MCF 10A (cell line): ENCODE measurements around the gene PLCB1. TPM values are rescaled to one million over a fixed set of nuclear protein-coding genes. Genes with fewer than 3 reads are reported as not detected.

Experiments used
- BruUV-seq: library from RNA; stranded (reverse); fragments of 400-500 nt; replicated peaks from 2 replicates; lab custom pipeline; 2021; lab: Mats Ljungman, UMichigan
- CTCF ChIA-PET: fragments of 300-600 bp; sonication (Branson Sonifier 250); formaldehyde crosslinking; extraction: SDS; loops from one replicate; lab custom pipeline; 2021; ENCODE audit warnings: antibody characterized with exemption, inconsistent platforms; lab: Yijun Ruan, JAX
- POLR2A ChIA-PET: fragments of 300-600, 350-650 bp; sonication (Branson Sonifier 250); formaldehyde crosslinking; extraction: SDS; loops from one replicate; lab custom pipeline; 2020; ENCODE audit warnings: antibody characterized with exemption, inconsistent platforms; lab: Yijun Ruan, JAX
- DNase-seq: peaks from one replicate; pipeline ENCODE4 v3.0.0-alpha.2; 2018; ENCODE audit not compliant: unreplicated experiment
- H3K27ac Mint-ChIP-seq: one replicate; pipeline ENCODE4 v1.8.0; 2022; ENCODE audit warnings: mild to moderate bottlenecking, low read depth, mixed read lengths; ENCODE audit not compliant: unreplicated experiment
- H3K27me3 Mint-ChIP-seq: one replicate; pipeline ENCODE4 v1.8.0; 2022; ENCODE audit warnings: mixed read lengths; ENCODE audit not compliant: insufficient read depth, unreplicated experiment
- H3K36me3 Mint-ChIP-seq: one replicate; pipeline ENCODE4 v1.8.0; 2022; ENCODE audit warnings: mild to moderate bottlenecking, moderate library complexity, mixed read lengths; ENCODE audit not compliant: insufficient read depth, unreplicated experiment
- H3K4me1 Mint-ChIP-seq: one replicate; pipeline ENCODE4 v1.8.0; 2022; ENCODE audit warnings: mixed read lengths; ENCODE audit not compliant: insufficient read depth, unreplicated experiment
- H3K4me3 Mint-ChIP-seq: one replicate; pipeline ENCODE4 v1.8.0; 2022; ENCODE audit warnings: mild to moderate bottlenecking, moderate library complexity, mixed read lengths; ENCODE audit not compliant: unreplicated experiment
- H3K9me3 Mint-ChIP-seq: one replicate; pipeline ENCODE4 v1.8.0; 2022; ENCODE audit warnings: mixed read lengths; ENCODE audit not compliant: unreplicated experiment
- intact Hi-C: fragments of 100-400 bp; cut with micrococcal nuclease; formaldehyde crosslinking; loops from 2 replicates; pipeline ENCODE4 v1.14.1; 2022
- total RNA-seq: library from RNA; stranded (reverse); gene quantifications from 2 replicates; pipeline ENCODE4 v1.2.3, GENCODE V29; 2022
- TF ChIP-seq, protein P1 (sequence below): fragments of 200-600 bp; IDR thresholded peaks from one replicate; pipeline ENCODE4 v1.8.0; 2022; ENCODE audit warnings: antibody characterized with exemption, mild to moderate bottlenecking; ENCODE audit not compliant: unreplicated experiment

The PLCB1 gene
- total RNA-seq, 1 experiment from 2014 or later: 5.9 TPM

- CTCF ChIA-PET: interaction anchor here (0.6 kb wide), 1 partner anchor 669 kb away, joined by 3 read pairs; no protein-coding TSS in a partner anchor
Observed at GRCh38 chr20:8903655-8904605, 771.9 kb downstream of the PLCB1 start.

GRCh38 chr20:8909596-8909995, 777.5 kb downstream of the PLCB1 start:
- POLR2A ChIA-PET: no interaction called here
- H3K4me3 Mint-ChIP-seq: no peak overlapping the region
- H3K4me1 Mint-ChIP-seq: no peaks in the 10 kb centered on the region
- intact Hi-C loops: no loop called here
- TF ChIP-seq, protein P1, sequence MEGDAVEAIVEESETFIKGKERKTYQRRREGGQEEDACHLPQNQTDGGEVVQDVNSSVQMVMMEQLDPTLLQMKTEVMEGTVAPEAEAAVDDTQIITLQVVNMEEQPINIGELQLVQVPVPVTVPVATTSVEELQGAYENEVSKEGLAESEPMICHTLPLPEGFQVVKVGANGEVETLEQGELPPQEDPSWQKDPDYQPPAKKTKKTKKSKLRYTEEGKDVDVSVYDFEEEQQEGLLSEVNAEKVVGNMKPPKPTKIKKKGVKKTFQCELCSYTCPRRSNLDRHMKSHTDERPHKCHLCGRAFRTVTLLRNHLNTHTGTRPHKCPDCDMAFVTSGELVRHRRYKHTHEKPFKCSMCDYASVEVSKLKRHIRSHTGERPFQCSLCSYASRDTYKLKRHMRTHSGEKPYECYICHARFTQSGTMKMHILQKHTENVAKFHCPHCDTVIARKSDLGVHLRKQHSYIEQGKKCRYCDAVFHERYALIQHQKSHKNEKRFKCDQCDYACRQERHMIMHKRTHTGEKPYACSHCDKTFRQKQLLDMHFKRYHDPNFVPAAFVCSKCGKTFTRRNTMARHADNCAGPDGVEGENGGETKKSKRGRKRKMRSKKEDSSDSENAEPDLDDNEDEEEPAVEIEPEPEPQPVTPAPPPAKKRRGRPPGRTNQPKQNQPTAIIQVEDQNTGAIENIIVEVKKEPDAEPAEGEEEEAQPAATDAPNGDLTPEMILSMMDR: no peak
- no peak for DNase-seq
- H3K27ac Mint-ChIP-seq: no peak overlapping the region
- no TSS peak for BruUV-seq
- CTCF ChIA-PET: interaction anchor here (0.6 to 0.7 kb wide), 2 partner anchors 318 to 363 kb away, joined by 3 read pairs; no protein-coding TSS in a partner anchor
- peaks cover 6% of the 10 kb centered on the region for H3K9me3 Mint-ChIP-seq
- H3K36me3 Mint-ChIP-seq: no peaks in the 10 kb centered on the region
- no peaks in the 10 kb centered on the region for H3K27me3 Mint-ChIP-seq

More at GRCh38 chr20:8903655-8904605, 771.9 kb downstream of the PLCB1 start:
- H3K4me3 Mint-ChIP-seq: no peak overlapping the region
- H3K27ac Mint-ChIP-seq: no peak overlapping the region
- H3K9me3 Mint-ChIP-seq: peaks cover 6% of the 10 kb centered on the region
- no peaks in the 10 kb centered on the region for H3K36me3 Mint-ChIP-seq
- intact Hi-C loops: no loop called here
- TF ChIP-seq, protein P1: no peak
- POLR2A ChIA-PET: no interaction called here
- H3K27me3 Mint-ChIP-seq: no peaks in the 10 kb centered on the region
- peak; percentile 1 for DNase-seq
- BruUV-seq: no TSS peak
- H3K4me1 Mint-ChIP-seq: no peaks in the 10 kb centered on the region

- TF ChIP-seq, protein P1: no peak
- peaks cover 16% of the 10 kb centered on the region for H3K9me3 Mint-ChIP-seq
- POLR2A ChIA-PET: no interaction called here
- H3K27ac Mint-ChIP-seq: no peak overlapping the region
- H3K4me1 Mint-ChIP-seq: no peaks in the 10 kb centered on the region
- H3K36me3 Mint-ChIP-seq: no peaks in the 10 kb centered on the region
- CTCF ChIA-PET: no interaction called here
- intact Hi-C loops: no loop called here
- H3K4me3 Mint-ChIP-seq: no peak overlapping the region
- H3K27me3 Mint-ChIP-seq: no peaks in the 10 kb centered on the region
- no TSS peak for BruUV-seq
- no peak for DNase-seq
Observed at GRCh38 chr20:8912096-8912495, 780.0 kb downstream of the PLCB1 start.

DNA sequence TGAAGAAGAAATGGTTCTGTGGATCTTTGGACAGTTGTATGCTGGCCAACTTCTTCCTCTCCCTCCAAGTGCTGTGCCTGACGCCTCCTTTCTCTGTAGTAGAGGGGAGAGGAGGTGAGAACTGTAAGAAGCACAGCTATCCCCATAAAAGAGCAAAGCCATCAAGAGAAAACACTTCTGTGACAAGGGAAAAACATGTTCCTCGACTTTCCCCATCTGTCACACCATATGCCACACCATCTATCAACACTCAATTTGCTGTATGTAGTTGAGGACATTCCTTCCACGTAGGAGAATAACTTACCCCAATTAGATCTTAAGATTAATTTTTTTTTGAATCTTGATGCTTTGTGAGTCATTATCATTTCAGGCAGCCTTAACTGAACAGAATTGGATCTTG, 780.7 kb downstream of the PLCB1 start:
- BruUV-seq: no TSS peak

More for the DNA sequence above, 780.7 kb downstream of the PLCB1 start:
- no peak for DNase-seq
- TF ChIP-seq, protein P1: no peak
- H3K27me3 Mint-ChIP-seq: no peaks in the 10 kb centered on the region
- POLR2A ChIA-PET: no interaction called here
- intact Hi-C loops: no loop called here
- peaks cover 15% of the 10 kb centered on the region for H3K9me3 Mint-ChIP-seq
- CTCF ChIA-PET: interaction anchor here (0.6 kb wide), 1 partner anchor 447 kb away, joined by 3 read pairs; no protein-coding TSS in a partner anchor
- H3K4me3 Mint-ChIP-seq: no peak overlapping the region
- no peaks in the 10 kb centered on the region for H3K36me3 Mint-ChIP-seq
- no peak overlapping the region for H3K27ac Mint-ChIP-seq
- H3K4me1 Mint-ChIP-seq: no peaks in the 10 kb centered on the region
